ENCODE results near the gene NUS1.
"Not testable (repeated sequence)": the region's sequence is repeated elsewhere in the genome, so short reads cannot be mapped to it uniquely, and the experiment has no call there.

The NUS1 gene

GRCh38 chr6:117721520-117721919 is 46.3 kb downstream of the NUS1 start:
- not testable (repeated sequence) for DNase-seq

- DNase-seq: no peak
Measured at GRCh38 chr6:117728626-117729025, 53.4 kb downstream of the NUS1 start.

GRCh38 chr6:117729613-117730012 is 54.3 kb downstream of the NUS1 start:
- no peak for DNase-seq

DNA sequence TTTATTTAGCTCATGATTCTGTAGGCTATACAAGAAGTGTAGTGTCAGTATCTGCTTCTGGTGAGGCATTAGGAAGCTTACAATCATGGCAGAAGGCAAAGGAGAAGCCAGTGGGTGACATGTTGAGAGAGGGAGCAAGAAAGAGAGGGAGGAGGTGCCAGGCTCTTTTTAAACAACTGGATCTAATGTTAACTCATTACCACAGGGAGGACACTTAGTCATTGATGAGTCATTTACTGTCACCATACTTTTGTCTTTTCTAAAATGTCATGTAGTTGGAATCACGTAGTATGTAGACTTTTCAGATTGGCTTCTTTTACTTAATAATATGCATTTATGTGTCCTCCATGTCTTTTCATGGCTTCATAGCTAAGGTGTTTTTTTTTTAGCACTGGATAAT is 58.1 kb downstream of the NUS1 start:
- DNase-seq: no peak

DNA sequence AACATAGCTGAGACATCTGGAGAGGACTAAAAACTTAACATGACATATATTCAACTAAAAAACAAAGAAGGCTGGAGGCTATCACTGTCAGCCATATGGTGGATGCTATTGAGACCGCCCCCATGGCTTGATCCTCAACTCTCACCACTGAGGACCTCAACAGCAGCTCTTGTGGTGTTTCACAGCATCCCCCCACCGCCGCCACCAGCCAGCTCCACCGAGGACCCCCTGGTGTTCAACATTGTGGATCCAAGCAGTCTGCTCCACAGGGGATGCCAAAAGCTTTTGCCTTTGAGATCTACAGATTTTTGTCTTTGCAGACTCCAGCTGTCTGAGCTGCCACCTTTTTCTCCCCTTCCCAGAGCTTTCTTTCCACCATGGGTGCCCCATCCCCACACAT is 64.6 kb downstream of the NUS1 start:
- no peak for DNase-seq

- no peak for DNase-seq
Measured at GRCh38 chr6:117740605-117741004, 65.3 kb downstream of the NUS1 start.

DNA sequence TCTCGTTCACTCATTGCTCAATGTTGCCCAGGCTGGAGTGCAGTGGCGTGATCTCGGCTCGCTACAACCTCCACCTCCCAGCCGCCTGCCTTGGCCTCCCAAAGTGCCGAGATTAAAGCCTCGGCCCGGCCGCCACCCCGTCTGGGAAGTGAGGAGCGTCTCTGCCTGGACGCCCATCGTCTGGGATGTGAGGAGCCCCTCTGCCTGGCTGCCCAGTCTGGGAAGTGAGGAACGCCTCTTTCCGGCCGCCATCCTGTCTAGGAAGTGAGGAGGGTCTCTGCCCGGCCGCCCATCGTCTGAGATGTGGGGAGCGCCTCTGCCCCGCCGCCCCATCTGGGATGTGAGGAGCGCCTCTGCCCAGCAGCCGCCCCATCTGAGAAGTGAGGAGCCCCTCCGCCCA is 75.4 kb downstream of the NUS1 start:
- DNase-seq: not testable (repeated sequence)
